Liver (tissue), 3 donors: ENCODE measurements around the gene ABHD2.

ENCODE experiments used
- FOXA1 ChIP-seq: IDR thresholded peaks from 2 replicates; pipeline ENCODE4 v1.6.1; 2016; ENCODE audit warnings: antibody characterized with exemption
- GABPA ChIP-seq, 2 donors: IDR thresholded peaks in 1 of 2; conservative IDR thresholded peaks in 1 of 2; 2 replicates each; pipeline ENCODE4 v1.6.1; 2016; ENCODE audit warnings: antibody characterized with exemption in 2 of 2, mild to moderate bottlenecking in 1 of 2, moderate library complexity in 1 of 2
- RAD21 ChIP-seq, 2 donors: IDR thresholded peaks; 2 replicates each; pipeline ENCODE4 v1.6.1; 2016; ENCODE audit warnings: antibody characterized with exemption in 2 of 2, mild to moderate bottlenecking in 2 of 2
- RXRA ChIP-seq, 2 donors: IDR thresholded peaks; 2 replicates each; pipeline ENCODE4 v1.6.1; 2017 to 2018; ENCODE audit warnings: antibody characterized with exemption in 2 of 2, mild to moderate bottlenecking in 1 of 2
- YY1 ChIP-seq: IDR thresholded peaks from 2 replicates; pipeline ENCODE4 v1.6.1; 2016; ENCODE audit warnings: antibody characterized with exemption, mild to moderate bottlenecking
- TF ChIP-seq, protein P1 (sequence below): IDR thresholded peaks from 2 replicates; pipeline ENCODE4 v1.6.1; 2016; ENCODE audit warnings: antibody characterized with exemption
- TF ChIP-seq, protein P2 (sequence below): fragments of 150-350 bp; IDR thresholded peaks from 2 replicates; pipeline ENCODE4 v1.5.1; 2017; ENCODE audit warnings: improper control_type of control experiment, low read depth, low read length; ENCODE audit not compliant: missing input control
- TF ChIP-seq, protein P3 (sequence below): IDR thresholded peaks from 2 replicates; pipeline ENCODE4 v1.6.1; 2016; ENCODE audit warnings: antibody characterized with exemption
- TF ChIP-seq, protein P4 (sequence below): IDR thresholded peaks from 2 replicates; pipeline ENCODE4 v1.6.1; 2016; ENCODE audit warnings: antibody characterized with exemption, mild to moderate bottlenecking
- donor health status: healthy.
- donor health status: healthy.

DNA sequence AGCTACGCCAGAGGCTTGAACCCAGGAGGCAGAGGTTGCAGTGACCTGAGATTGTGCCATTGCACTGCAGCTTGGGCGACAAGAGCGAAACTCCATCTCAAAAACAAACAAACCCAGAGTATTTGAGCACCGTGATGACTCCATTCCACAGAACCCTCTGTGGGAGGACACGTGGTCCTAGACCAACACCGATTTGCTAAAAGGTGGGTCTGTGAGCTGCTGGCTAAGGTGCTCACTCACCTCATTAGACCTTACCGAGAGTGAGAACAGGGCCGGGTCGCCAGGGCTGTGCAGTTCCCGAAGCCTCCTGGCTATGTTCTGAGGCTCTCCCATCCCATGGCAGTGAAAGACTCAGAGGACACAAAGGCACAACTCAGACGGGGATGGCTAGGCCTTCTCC, 17.9 kb downstream of the ABHD2 start:
- peak; percentile 67 to 91 for TF ChIP-seq RXRA (IDR thresholded peaks at IDR 0.05)
- no peak for TF ChIP-seq GABPA (IDR thresholded peaks at IDR 0.05 in 1 of 2, conservative IDR thresholded peaks at IDR 0.05 in 1 of 2)
- peak; percentile 82 for TF ChIP-seq YY1
- TF ChIP-seq, protein P1, sequence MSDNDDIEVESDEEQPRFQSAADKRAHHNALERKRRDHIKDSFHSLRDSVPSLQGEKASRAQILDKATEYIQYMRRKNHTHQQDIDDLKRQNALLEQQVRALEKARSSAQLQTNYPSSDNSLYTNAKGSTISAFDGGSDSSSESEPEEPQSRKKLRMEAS = peak; percentile 63
- TF ChIP-seq, protein P2, sequence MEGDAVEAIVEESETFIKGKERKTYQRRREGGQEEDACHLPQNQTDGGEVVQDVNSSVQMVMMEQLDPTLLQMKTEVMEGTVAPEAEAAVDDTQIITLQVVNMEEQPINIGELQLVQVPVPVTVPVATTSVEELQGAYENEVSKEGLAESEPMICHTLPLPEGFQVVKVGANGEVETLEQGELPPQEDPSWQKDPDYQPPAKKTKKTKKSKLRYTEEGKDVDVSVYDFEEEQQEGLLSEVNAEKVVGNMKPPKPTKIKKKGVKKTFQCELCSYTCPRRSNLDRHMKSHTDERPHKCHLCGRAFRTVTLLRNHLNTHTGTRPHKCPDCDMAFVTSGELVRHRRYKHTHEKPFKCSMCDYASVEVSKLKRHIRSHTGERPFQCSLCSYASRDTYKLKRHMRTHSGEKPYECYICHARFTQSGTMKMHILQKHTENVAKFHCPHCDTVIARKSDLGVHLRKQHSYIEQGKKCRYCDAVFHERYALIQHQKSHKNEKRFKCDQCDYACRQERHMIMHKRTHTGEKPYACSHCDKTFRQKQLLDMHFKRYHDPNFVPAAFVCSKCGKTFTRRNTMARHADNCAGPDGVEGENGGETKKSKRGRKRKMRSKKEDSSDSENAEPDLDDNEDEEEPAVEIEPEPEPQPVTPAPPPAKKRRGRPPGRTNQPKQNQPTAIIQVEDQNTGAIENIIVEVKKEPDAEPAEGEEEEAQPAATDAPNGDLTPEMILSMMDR = no peak
- TF ChIP-seq, protein P3, sequence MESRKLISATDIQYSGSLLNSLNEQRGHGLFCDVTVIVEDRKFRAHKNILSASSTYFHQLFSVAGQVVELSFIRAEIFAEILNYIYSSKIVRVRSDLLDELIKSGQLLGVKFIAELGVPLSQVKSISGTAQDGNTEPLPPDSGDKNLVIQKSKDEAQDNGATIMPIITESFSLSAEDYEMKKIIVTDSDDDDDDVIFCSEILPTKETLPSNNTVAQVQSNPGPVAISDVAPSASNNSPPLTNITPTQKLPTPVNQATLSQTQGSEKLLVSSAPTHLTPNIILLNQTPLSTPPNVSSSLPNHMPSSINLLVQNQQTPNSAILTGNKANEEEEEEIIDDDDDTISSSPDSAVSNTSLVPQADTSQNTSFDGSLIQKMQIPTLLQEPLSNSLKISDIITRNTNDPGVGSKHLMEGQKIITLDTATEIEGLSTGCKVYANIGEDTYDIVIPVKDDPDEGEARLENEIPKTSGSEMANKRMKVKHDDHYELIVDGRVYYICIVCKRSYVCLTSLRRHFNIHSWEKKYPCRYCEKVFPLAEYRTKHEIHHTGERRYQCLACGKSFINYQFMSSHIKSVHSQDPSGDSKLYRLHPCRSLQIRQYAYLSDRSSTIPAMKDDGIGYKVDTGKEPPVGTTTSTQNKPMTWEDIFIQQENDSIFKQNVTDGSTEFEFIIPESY = peak; percentile 34
- TF ChIP-seq, protein P4, sequence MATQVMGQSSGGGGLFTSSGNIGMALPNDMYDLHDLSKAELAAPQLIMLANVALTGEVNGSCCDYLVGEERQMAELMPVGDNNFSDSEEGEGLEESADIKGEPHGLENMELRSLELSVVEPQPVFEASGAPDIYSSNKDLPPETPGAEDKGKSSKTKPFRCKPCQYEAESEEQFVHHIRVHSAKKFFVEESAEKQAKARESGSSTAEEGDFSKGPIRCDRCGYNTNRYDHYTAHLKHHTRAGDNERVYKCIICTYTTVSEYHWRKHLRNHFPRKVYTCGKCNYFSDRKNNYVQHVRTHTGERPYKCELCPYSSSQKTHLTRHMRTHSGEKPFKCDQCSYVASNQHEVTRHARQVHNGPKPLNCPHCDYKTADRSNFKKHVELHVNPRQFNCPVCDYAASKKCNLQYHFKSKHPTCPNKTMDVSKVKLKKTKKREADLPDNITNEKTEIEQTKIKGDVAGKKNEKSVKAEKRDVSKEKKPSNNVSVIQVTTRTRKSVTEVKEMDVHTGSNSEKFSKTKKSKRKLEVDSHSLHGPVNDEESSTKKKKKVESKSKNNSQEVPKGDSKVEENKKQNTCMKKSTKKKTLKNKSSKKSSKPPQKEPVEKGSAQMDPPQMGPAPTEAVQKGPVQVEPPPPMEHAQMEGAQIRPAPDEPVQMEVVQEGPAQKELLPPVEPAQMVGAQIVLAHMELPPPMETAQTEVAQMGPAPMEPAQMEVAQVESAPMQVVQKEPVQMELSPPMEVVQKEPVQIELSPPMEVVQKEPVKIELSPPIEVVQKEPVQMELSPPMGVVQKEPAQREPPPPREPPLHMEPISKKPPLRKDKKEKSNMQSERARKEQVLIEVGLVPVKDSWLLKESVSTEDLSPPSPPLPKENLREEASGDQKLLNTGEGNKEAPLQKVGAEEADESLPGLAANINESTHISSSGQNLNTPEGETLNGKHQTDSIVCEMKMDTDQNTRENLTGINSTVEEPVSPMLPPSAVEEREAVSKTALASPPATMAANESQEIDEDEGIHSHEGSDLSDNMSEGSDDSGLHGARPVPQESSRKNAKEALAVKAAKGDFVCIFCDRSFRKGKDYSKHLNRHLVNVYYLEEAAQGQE = peak; percentile 37
- no peak for TF ChIP-seq RAD21 (IDR thresholded peaks at IDR 0.05)
- no peak for TF ChIP-seq FOXA1
